ENCODE results near the gene DND1.
A peak's percentile ranks its signal among the peaks of the same experiment; 100 is the strongest.
"Not testable (repeated sequence)": the region's sequence is repeated elsewhere in the genome, so short reads cannot be mapped to it uniquely, and the experiment has no call there.

Gene DND1

DNA sequence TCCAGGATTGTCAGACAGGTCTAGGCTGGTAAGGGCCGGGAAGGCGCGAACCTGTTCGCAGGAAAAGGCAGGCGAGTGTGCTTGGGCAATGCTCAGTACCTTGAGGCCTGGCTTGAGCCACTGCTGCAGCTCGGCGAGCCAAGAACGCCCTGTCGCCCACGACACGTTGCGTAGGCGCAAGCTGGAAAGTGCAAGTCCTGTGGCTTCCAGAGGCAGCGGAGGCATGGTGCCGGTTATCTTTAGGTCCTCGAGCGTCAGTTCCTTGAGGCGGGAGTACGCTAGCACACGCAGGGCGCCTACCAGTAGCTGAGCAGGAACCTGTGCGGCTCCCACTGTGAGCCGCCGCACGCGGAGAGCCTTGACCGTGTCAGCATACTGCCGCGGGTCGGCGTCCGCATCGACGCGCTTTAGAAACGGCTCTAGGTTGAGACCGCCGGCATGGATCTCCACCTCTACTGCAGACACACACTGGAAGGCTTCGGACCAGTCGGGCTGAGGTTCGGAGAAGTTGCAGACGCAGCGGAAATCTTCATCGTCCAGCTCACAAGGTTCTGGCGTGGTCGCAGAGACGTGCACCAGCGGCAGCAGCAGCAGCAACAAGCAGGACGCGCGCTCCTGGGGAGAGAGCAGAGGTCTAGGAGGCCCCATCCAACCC is 40.9 kb downstream of the DND1 start:
- H3K4me1 ChIP-seq = no peaks in the 10 kb centered on the region
- no peak overlapping the region for H3K27ac ChIP-seq
- no peaks in the 10 kb centered on the region for H4K20me1 ChIP-seq
- peaks cover 7% of the 10 kb centered on the region; the same call in 1 of the 2 replicates for H3K36me3 ChIP-seq
- peak overlapping the region; percentile 27; the same call in 1 of the 2 replicates for H3K4me2 ChIP-seq
- no peak overlapping the region for H3K9ac ChIP-seq
- peaks cover 44% of the 10 kb centered on the region for H3K9me3 ChIP-seq
- TF ChIP-seq Cebpa-rat (IDR thresholded peaks at IDR 0.05) = no peak
- peaks cover 47% of the 10 kb centered on the region for H3K27me3 ChIP-seq
- H3K4me3 ChIP-seq = peak overlapping the region; percentile 39; the same call in 1 of the 2 replicates

DNA sequence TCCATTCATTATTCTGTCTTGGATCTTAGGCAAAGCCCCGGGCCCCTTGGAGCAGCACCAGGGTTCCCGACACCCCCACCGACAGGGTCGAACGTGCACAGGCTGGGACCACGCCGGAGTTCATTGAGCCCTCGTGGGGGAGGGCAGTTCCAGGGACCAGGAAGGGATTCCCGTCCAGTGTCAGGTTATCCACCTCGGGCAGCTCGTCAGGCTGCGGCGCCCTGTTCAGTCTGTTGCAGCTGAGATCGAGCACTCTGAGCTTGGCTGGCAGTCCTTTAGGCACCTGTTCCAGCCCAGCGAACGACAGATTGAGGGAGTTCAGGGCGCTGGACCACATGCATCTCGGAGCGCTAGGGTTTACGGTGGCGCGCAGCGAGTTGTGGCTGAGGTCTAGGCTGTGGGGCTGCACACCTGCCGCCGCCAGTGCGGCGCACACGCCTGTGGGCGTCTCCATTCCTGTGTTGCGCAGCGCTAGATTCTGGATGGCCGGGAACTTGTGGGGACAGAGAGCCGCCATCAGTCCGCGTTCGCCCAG is 41.5 kb downstream of the DND1 start:
- Histone ChIP-seq H3K27ac (no peak overlapping the region), H3K4me3 (peak overlapping the region; percentile 39; the same call in 1 of the 2 replicates), H3K9me3 (peaks cover 49% of the 10 kb centered on the region), H3K4me2 (no peak overlapping the region), H3K9ac (no peak overlapping the region), H3K27me3 (peaks cover 47% of the 10 kb centered on the region), H4K20me1 (no peaks in the 10 kb centered on the region), H3K36me3 (peaks cover 7% of the 10 kb centered on the region; the same call in 1 of the 2 replicates), H3K4me1 (no peaks in the 10 kb centered on the region)
- no peak for TF ChIP-seq Cebpa-rat (IDR thresholded peaks at IDR 0.05)

DNA sequence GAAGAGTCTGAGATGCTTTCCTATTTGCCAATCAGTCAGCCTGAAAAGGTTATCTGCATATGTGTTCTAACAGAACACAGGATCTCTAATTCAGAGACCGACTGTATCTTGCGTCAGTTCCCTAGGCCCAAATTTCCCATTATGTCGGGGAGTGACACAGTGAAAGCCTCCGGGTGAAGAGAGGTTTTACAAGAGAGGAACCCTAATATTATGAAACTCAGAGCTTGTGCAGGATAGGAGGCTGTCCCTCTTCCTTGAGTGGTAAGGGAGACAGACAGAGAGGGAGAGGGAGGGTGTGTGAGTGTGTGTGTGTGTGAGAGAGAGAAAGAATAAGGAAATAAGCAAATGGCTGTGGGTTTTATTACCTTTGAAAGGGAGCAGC is 42.3 kb downstream of the DND1 start:
- no peaks in the 10 kb centered on the region for H4K20me1 ChIP-seq
- H3K4me3 ChIP-seq = no peak overlapping the region
- no peak overlapping the region for H3K4me2 ChIP-seq
- no peak overlapping the region for H3K9ac ChIP-seq
- no peaks in the 10 kb centered on the region for H3K4me1 ChIP-seq
- TF ChIP-seq Cebpa-rat (IDR thresholded peaks at IDR 0.05) = no peak
- no peak overlapping the region for H3K27ac ChIP-seq
- H3K27me3 ChIP-seq = peaks cover 47% of the 10 kb centered on the region
- peaks cover 7% of the 10 kb centered on the region; the same call in 1 of the 2 replicates for H3K36me3 ChIP-seq
- H3K9me3 ChIP-seq = peaks cover 56% of the 10 kb centered on the region

DNA sequence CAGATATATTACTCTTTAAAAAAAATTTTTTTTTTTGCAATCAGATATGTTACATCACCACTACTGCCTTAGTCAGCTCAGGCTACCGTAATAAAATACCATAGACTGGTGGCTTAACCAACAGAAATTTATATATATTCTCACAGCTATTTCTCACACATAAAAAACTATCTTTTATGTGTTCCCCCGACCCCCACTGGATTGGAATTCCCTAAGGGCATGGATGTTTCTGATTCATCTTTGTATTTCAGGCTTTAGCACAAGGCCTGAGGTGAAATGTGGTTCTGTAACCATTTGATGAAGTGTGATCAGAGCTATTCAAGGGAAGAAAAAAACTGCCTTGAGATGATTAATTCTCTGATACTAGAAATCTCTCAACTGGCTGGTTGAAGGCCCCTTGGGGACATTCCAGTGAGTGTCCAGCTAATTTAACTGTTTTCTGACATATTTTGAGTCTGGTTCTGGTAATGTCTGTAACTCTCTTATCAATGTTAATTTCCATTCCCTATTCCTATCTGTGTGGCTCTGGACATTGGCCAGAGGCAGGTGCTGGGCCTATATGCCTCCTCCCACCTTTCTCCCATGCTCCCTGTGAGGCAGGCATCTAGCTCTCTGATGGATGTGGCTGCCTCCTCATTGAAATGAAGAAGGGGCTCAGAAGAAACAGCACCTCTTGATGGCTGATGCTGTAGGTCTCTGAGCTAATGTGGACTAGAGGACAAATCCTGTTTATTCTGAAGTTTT is 42.9 kb downstream of the DND1 start:
- Histone ChIP-seq H3K27me3 (peaks cover 47% of the 10 kb centered on the region), H3K4me3 (no peak overlapping the region), H3K36me3 (peaks cover 7% of the 10 kb centered on the region; the same call in 1 of the 2 replicates), H3K4me2 (no peak overlapping the region), H4K20me1 (no peaks in the 10 kb centered on the region), H3K9ac (no peak overlapping the region), H3K27ac (no peak overlapping the region), H3K9me3 (peaks cover 56% of the 10 kb centered on the region), H3K4me1 (no peaks in the 10 kb centered on the region)
- no peak for TF ChIP-seq Cebpa-rat (IDR thresholded peaks at IDR 0.05)

DNA sequence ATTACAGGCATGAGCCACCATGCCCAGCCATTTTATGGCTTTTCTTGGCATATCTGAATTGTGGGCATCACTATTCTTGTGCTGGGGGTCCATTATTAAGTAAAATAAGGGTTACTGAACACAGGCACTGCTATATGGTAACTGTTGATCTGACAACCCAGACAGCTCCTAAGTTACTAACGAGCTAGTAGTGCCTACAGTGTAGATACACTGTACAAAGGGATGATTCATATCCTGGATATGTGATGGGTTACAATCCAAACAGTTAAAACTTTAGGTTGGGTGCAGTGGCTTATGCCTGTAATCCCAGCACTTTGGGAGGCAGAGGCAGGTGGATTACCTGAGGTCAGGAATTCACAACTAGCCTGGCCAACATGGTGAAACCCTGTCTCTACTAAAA is 44.7 kb downstream of the DND1 start:
- Histone ChIP-seq H3K27ac (no peak overlapping the region), H4K20me1 (no peaks in the 10 kb centered on the region), H3K9me3 (peaks cover 56% of the 10 kb centered on the region), H3K4me1 (no peaks in the 10 kb centered on the region), H3K4me2 (no peak overlapping the region), H3K9ac (no peak overlapping the region), H3K4me3 (no peak overlapping the region), H3K36me3 (peaks cover 7% of the 10 kb centered on the region; the same call in 1 of the 2 replicates), H3K27me3 (peaks cover 39% of the 10 kb centered on the region)
- TF ChIP-seq Cebpa-rat (IDR thresholded peaks at IDR 0.05) = no peak

DNA sequence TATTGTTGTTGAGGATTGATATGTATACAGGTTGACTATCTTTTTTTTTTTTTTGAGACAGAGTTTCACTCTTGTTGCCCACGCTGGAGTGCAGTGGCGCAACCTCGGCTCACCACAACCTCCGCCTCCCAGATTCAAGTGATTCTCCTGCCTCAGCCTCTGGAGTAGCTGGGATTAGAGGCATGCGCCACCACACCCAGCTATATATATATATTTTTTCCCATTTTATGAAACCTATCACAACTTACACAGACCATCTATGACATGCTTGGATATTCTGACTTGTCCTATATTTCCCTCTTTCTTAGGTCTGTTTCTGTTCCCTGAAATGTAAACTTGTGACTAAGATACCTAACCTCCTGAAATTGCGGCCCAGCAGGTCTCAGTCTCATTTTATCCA is 45.4 kb downstream of the DND1 start:
- no peak for TF ChIP-seq Cebpa-rat (IDR thresholded peaks at IDR 0.05)
- peaks cover 7% of the 10 kb centered on the region; the same call in 1 of the 2 replicates for H3K36me3 ChIP-seq
- H4K20me1 ChIP-seq = no peaks in the 10 kb centered on the region
- no peak overlapping the region for H3K4me2 ChIP-seq
- H3K27ac ChIP-seq = no peak overlapping the region
- peaks cover 31% of the 10 kb centered on the region for H3K27me3 ChIP-seq
- H3K9me3 ChIP-seq = peaks cover 51% of the 10 kb centered on the region
- no peak overlapping the region for H3K4me3 ChIP-seq
- H3K4me1 ChIP-seq = no peaks in the 10 kb centered on the region
- H3K9ac ChIP-seq = no peak overlapping the region

DNA sequence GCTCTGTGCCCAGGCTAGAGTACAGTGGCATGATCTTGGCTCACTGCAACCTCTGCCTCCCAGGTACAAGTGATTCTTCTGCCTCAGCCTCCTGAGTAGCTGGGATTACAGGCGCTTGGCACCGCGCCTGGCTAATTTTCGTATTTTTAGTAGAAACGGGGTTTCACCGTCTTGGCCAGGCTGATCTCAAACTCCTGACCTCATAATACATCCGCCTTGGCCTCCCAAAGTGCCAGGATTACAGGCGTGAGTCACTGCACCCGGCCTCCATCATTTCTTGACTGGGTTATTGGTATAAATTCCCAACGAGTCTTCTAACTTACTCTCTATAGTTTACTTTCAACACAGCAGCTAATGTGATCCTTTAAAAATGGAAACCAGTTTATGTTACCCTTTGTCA is 48.5 kb downstream of the DND1 start:
- not testable (repeated sequence) for H3K9ac ChIP-seq, H3K27ac ChIP-seq, H3K4me2 ChIP-seq, H3K36me3 ChIP-seq, H4K20me1 ChIP-seq, H3K27me3 ChIP-seq, H3K4me1 ChIP-seq, H3K4me3 ChIP-seq
- peaks cover 30% of the 10 kb centered on the region for H3K9me3 ChIP-seq

DNA sequence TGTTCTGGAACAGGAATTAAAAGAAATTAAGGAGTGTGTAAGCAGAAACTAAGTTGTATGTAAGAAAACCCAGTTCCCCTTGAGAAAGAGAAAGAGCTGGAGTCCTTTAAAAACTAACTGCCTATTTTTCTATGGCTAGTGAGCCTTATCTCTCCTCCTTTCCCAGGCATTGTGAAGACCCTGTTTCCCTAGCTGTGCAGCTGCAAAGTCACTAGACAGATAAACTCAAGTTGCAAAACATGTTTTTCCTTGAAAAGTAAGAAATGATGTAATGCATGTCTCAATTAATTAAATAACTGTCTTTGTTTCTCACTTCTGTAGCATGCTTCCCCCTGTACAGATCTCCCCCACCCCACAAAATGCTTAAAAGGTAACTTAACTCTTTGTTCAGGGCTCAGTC is 50.3 kb downstream of the DND1 start:
- H3K9ac ChIP-seq, H3K27ac ChIP-seq, H4K20me1 ChIP-seq, H3K4me3 ChIP-seq, H3K27me3 ChIP-seq, H3K4me2 ChIP-seq, H3K36me3 ChIP-seq, H3K4me1 ChIP-seq: not testable (repeated sequence)
- H3K9me3 ChIP-seq = peaks cover 18% of the 10 kb centered on the region

DNA sequence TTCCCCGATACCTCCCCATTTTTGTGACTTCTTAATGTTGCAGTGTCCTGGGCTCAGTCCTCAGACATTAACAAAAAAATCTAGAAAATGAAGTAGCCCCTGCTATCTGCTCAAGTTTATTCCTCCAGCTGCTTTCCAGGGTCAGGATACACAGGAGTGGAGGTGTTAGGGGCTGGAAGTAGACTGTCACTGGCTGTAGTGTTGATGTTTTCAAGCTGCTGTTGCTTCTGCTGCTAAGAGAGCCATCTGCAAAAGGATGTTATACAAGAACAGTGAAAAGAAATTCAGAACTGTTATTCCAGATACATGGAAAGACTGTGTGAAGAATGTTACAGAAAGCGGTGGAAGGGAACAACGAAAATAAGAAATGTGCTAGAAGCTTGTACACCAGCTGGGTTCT is 51.1 kb downstream of the DND1 start:
- no peak overlapping the region for H3K4me2 ChIP-seq
- no peaks in the 10 kb centered on the region for H3K36me3 ChIP-seq
- H3K4me1 ChIP-seq = no peaks in the 10 kb centered on the region
- H3K4me3 ChIP-seq = no peak overlapping the region
- no peaks in the 10 kb centered on the region for H3K27me3 ChIP-seq
- peaks cover 11% of the 10 kb centered on the region for H3K9me3 ChIP-seq
- no peak overlapping the region for H3K9ac ChIP-seq
- no peak for TF ChIP-seq Cebpa-rat (IDR thresholded peaks at IDR 0.05)
- no peak overlapping the region for H3K27ac ChIP-seq
- no peaks in the 10 kb centered on the region for H4K20me1 ChIP-seq

Data from BLaER1 (cell line).